ENCODE data around the gene OGFR.
A peak's percentile ranks its signal among the peaks of the same experiment; 100 is the strongest.

DNA sequence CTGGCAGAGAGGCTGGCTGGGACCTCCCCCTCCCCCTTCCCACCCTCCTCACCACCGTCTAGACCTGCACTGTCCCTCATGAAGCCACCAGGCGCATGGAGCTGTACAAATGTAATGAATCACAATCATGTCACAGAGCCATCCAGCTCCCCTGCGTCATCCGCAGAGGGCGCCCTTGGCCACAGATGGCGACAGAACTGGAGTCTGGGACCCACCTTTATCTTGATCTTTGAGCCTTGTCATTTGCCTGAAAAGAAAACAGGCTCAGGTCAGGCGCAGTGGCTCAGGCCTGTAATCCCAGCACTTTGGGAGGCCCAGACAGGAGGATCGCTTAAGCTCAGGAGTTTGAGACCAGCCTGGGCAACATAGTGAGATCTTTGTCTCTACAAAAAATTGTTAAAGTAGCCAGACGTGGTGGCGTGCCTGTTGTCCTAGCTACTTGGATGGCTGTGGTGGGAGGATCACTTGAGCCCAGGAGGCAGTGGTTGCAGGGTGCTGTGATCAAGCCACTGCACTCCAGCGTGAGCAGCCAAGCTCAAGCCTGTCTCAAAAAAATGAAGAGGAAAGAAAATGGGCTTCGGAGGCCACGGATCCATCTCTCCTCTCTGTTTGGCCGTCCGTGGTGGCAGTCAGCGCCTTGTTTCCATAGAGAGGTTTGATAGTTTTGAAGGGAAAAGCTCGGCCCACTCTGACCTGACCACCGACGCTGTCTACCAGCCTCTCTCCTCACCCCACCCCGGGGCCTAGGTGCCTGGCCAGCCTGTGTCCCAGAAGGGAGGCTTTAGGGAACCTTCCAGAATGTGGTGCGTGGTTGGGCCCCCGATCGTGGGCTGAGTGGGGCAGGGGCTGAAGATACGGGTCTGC, 18.4 kb downstream of the OGFR start:
- no peak for TF ChIP-seq EZH2phosphoT487 (conservative IDR thresholded peaks at IDR 0.05; ENCODE audit: low read length)
- TF ChIP-seq, protein P1, sequence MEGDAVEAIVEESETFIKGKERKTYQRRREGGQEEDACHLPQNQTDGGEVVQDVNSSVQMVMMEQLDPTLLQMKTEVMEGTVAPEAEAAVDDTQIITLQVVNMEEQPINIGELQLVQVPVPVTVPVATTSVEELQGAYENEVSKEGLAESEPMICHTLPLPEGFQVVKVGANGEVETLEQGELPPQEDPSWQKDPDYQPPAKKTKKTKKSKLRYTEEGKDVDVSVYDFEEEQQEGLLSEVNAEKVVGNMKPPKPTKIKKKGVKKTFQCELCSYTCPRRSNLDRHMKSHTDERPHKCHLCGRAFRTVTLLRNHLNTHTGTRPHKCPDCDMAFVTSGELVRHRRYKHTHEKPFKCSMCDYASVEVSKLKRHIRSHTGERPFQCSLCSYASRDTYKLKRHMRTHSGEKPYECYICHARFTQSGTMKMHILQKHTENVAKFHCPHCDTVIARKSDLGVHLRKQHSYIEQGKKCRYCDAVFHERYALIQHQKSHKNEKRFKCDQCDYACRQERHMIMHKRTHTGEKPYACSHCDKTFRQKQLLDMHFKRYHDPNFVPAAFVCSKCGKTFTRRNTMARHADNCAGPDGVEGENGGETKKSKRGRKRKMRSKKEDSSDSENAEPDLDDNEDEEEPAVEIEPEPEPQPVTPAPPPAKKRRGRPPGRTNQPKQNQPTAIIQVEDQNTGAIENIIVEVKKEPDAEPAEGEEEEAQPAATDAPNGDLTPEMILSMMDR (IDR thresholded peaks at IDR 0.05; ENCODE audit: insufficient read depth, low read length, poor library complexity, severe bottlenecking): peak; percentile 68

All from SU-DHL-6 (cell line).